Keratinocyte (primary cell): Measurements from ENCODE around the gene FAM53B. TPM values are rescaled to one million over a fixed set of nuclear protein-coding genes. Genes with fewer than 3 reads are reported as not detected.
A peak's percentile ranks its signal among the peaks of the same experiment; 100 is the strongest.

Experiments used
- DNase-seq: peaks from one replicate; pipeline ENCODE4 v3.0.0-alpha.2; 2011; ENCODE audit warnings: low read depth, missing footprints, low spot score
- FAIRE-seq: peaks from 2 replicates; lab custom pipeline; 2011; peaks lifted over from hg19 to GRCh38; lab: Jason Lieb, UNC
- H2AFZ ChIP-seq: 2 replicates; pipeline ENCODE4 v1.6.0; 2012; ENCODE audit warnings: low read length, control low read depth, inconsistent platforms; ENCODE audit not compliant: control insufficient read depth
- H3K27ac ChIP-seq: 2 replicates; pipeline ENCODE4 v1.5.1; 2011; ENCODE audit warnings: low read length; ENCODE audit not compliant: control insufficient read depth, insufficient read depth
- H3K27me3 ChIP-seq: 3 replicates; pipeline ENCODE4 v1.6.0; 2011; ENCODE audit warnings: low read length; ENCODE audit not compliant: control insufficient read depth, insufficient read depth; ENCODE audit errors: extremely low read depth
- H3K36me3 ChIP-seq, 2 experiments: 2 replicates in 1 of 2; 3 replicates in 1 of 2; pipeline ENCODE4 v1.5.1; 2011; ENCODE audit warnings: low read length in 2 of 2, mild to moderate bottlenecking in 1 of 2; ENCODE audit not compliant: control insufficient read depth in 2 of 2, insufficient read depth in 2 of 2; ENCODE audit errors: extremely low read depth in 1 of 2
- H3K4me1 ChIP-seq: 3 replicates; pipeline ENCODE4 v1.5.1; 2011; ENCODE audit warnings: low read length; ENCODE audit not compliant: control insufficient read depth, insufficient read depth; ENCODE audit errors: extremely low read depth
- H3K4me2 ChIP-seq: 3 replicates; pipeline ENCODE4 v1.6.0; 2011; ENCODE audit warnings: low read depth, low read length; ENCODE audit not compliant: control insufficient read depth, insufficient read depth; ENCODE audit errors: extremely low read depth
- H3K4me3 ChIP-seq, 3 experiments: fragments of 200-600 bp in 1 of 3; sonication (generic) in 1 of 3; 2 replicates in 2 of 3; 3 replicates in 1 of 3; pipeline ENCODE4 v1.5.1; 2011 to 2016; ENCODE audit warnings: low read length in 3 of 3, mild to moderate bottlenecking in 3 of 3, control low read depth in 2 of 3, inconsistent platforms in 1 of 3, low read depth in 1 of 3, mixed read lengths in 1 of 3, mixed run types in 1 of 3, moderate library complexity in 1 of 3; ENCODE audit not compliant: control insufficient read depth in 2 of 3, insufficient read depth in 2 of 3; ENCODE audit errors: extremely low read depth in 1 of 3
- H3K79me2 ChIP-seq: 2 replicates; pipeline ENCODE4 v1.6.0; 2012; ENCODE audit warnings: low read length; ENCODE audit not compliant: control insufficient read depth, insufficient read depth
- H3K9ac ChIP-seq: 3 replicates; pipeline ENCODE4 v1.6.0; 2011; ENCODE audit warnings: low read length; ENCODE audit not compliant: control insufficient read depth, insufficient read depth; ENCODE audit errors: extremely low read depth
- H3K9me1 ChIP-seq: 3 replicates; pipeline ENCODE4 v1.6.0; 2011; ENCODE audit warnings: low read length; ENCODE audit not compliant: control insufficient read depth, insufficient read depth; ENCODE audit errors: extremely low read depth
- H3K9me3 ChIP-seq: 2 replicates; pipeline ENCODE4 v1.5.1; 2012; ENCODE audit warnings: low read depth, low read length; ENCODE audit not compliant: control insufficient read depth
- H4K20me1 ChIP-seq: 3 replicates; pipeline ENCODE4 v1.6.0; 2011; ENCODE audit warnings: low read length; ENCODE audit not compliant: control insufficient read depth, insufficient read depth; ENCODE audit errors: extremely low read depth
- CTCF ChIP-seq, 3 experiments: IDR thresholded peaks in 1 of 3; conservative IDR thresholded peaks in 1 of 3; optimal IDR thresholded peaks in 1 of 3; 2 replicates in 2 of 3; 3 replicates in 1 of 3; pipeline versions ENCODE3 to v1.5.1; 2011; ENCODE audit warnings: low read length in 3 of 3, mild to moderate bottlenecking in 3 of 3, moderate library complexity in 2 of 3, control low read depth in 1 of 3, inconsistent platforms in 1 of 3; ENCODE audit not compliant: insufficient read depth in 2 of 3; ENCODE audit errors: extremely low read depth in 1 of 3
- EZH2 ChIP-seq: IDR thresholded peaks from one replicate; pipeline ENCODE4 v1.6.1; 2012; ENCODE audit warnings: inconsistent platforms, mild to moderate bottlenecking, low read length, moderate library complexity
- dilution Hi-C: fragments of 300-500 bp; cut with MboI; formaldehyde crosslinking; loops from one replicate; pipeline ENCODE4 v1.7.0; 2020; ENCODE audit warnings: low sequenced_read_pairs; ENCODE audit not compliant: extremely low pct_ligation_motif_present
- polyA plus RNA-seq, 5 experiments: library from polyadenylated mRNA; depleted of rRNA in 3 of 5; stranded (reverse) in 3 of 5; stranded (forward) in 1 of 5; unstranded in 1 of 5; fragments of >200 nt; gene quantifications; 1 replicate in 1 of 5; 2 replicates in 3 of 5; 3 replicates in 1 of 5; pipeline versions ENCODE4 v1.2.1 to v1.2.3, GENCODE V29; 2011 to 2012; ENCODE audit warnings: missing spikeins in 2 of 5, low read depth in 1 of 5, low replicate concordance in 1 of 5

Gene FAM53B
- polyA plus RNA-seq, 1 donor (not counting 4 experiments of a cell fraction or from before 2014, with no cell fraction given), result 8.6 TPM

GRCh38 chr10:124723826-124724225 lies 20.4 kb downstream of the FAM53B start:
- H3K9me3 ChIP-seq, result no peaks in the 10 kb centered on the region
- H3K9me1 ChIP-seq, result no peaks in the 10 kb centered on the region
- H3K36me3 ChIP-seq, result peaks cover 0 to 3% of the 10 kb centered on the region in 2 experiments
- no peak for FAIRE-seq
- DNase-seq, result no peak
- H2AFZ ChIP-seq, result no peak overlapping the region
- H3K4me2 ChIP-seq, result peak overlapping the region; percentile 9
- H3K79me2 ChIP-seq, result peaks cover 45% of the 10 kb centered on the region
- peaks cover 4% of the 10 kb centered on the region for H4K20me1 ChIP-seq
- peak overlapping the region; percentile 70 for H3K27ac ChIP-seq
- H3K4me1 ChIP-seq, result peaks cover 48% of the 10 kb centered on the region
- dilution Hi-C loops, result no loop called here
- TF ChIP-seq CTCF (optimal IDR thresholded peaks at IDR 0.05 in 1 of 3, IDR thresholded peaks at IDR 0.05 in 1 of 3, conservative IDR thresholded peaks at IDR 0.05 in 1 of 3; ENCODE audit: extremely low read depth in 1 of 3, insufficient read depth in 2 of 3, low read length in 3 of 3), result no peak
- TF ChIP-seq EZH2, result no peak
- H3K4me3 ChIP-seq, result no peak overlapping the region
- H3K27me3 ChIP-seq, result no peaks in the 10 kb centered on the region
- peak overlapping the region; percentile 69 for H3K9ac ChIP-seq

- peak; percentile 91 for FAIRE-seq
- TF ChIP-seq CTCF (optimal IDR thresholded peaks at IDR 0.05 in 1 of 3, IDR thresholded peaks at IDR 0.05 in 1 of 3, conservative IDR thresholded peaks at IDR 0.05 in 1 of 3; ENCODE audit: extremely low read depth in 1 of 3, insufficient read depth in 2 of 3, low read length in 3 of 3) (no peak), EZH2 (no peak)
- Histone ChIP-seq H4K20me1 (peaks cover 4% of the 10 kb centered on the region), H3K4me3 (no peak overlapping the region), H3K9me3 (no peaks in the 10 kb centered on the region), H3K9ac (peak overlapping the region; percentile 69), H3K27me3 (no peaks in the 10 kb centered on the region), H3K79me2 (peaks cover 46% of the 10 kb centered on the region), H3K4me2 (peak overlapping the region; percentile 39), H3K27ac (peak overlapping the region; percentile 70), H3K9me1 (no peaks in the 10 kb centered on the region), H3K4me1 (peaks cover 51% of the 10 kb centered on the region), H2AFZ (no peak overlapping the region), H3K36me3 (peaks cover 0 to 3% of the 10 kb centered on the region in 2 experiments)
- dilution Hi-C loops, result no loop called here
- no peak for DNase-seq
Observed at GRCh38 chr10:124722798-124723783, 21.1 kb downstream of the FAM53B start.
